ENCODE results near the gene DSCAM. TPM values are rescaled to one million over a fixed set of nuclear protein-coding genes. Genes with fewer than 3 reads are reported as not detected.

Gene DSCAM
- total and polyA plus RNA-seq, 10 of the 15 experiments (the other 5 are each of a cell fraction or from before 2014, with no cell fraction given), result not detected

- intact Hi-C loops (cut with micrococcal nuclease; ENCODE audit: unreplicated experiment), result no loop called here
- Histone ChIP-seq H3K4me3 (no peak overlapping the region), H3K4me2 (ENCODE audit: control insufficient read depth, insufficient read depth) (no peak overlapping the region), H4K20me1 (ENCODE audit: control insufficient read depth, insufficient read depth) (no peaks in the 10 kb centered on the region), H3K27me3 (replicated peaks in 1 of 2; ENCODE audit: control insufficient read depth in 2 of 2, insufficient read depth in 2 of 2, low read length in 1 of 2) (no peaks in the 10 kb centered on the region), H3K9ac (ENCODE audit: control insufficient read depth, insufficient read depth, low read length) (no peak overlapping the region), H3K27ac (ENCODE audit: control insufficient read depth, insufficient read depth) (no peak overlapping the region), H3K9me3 (replicated peaks; ENCODE audit: control insufficient read depth, insufficient read depth, low read length) (no peaks in the 10 kb centered on the region; the same call in 2 of the 3 replicates), H3K79me2 (ENCODE audit: control insufficient read depth, insufficient read depth, low read length) (no peaks in the 10 kb centered on the region), H3K36me3 (ENCODE audit: control insufficient read depth in 2 of 2, insufficient read depth in 2 of 2, low read length in 1 of 2) (no peaks in the 10 kb centered on the region), H3K4me1 (ENCODE audit: control insufficient read depth, insufficient read depth, low read length) (no peaks in the 10 kb centered on the region), H2AFZ (ENCODE audit: control insufficient read depth, low read depth, low read length) (no peak overlapping the region)
- ChIA-PET RAD21 (ENCODE audit: unreplicated experiment) (no interaction called here), SMC1A (ENCODE audit: uncharacterized antibody, unreplicated experiment) (no interaction called here), CTCF (no interaction called here), POLR2A (no interaction called here)
- DNase-seq (ENCODE audit: low read depth, low spot score) (no peak), ATAC-seq (no peak), FAIRE-seq (no peak)
- in situ Hi-C loops (cut with MboI), result no loop called here
- no peak for TF ChIP-seq RCOR1 (conservative IDR thresholded peaks at IDR 0.05; ENCODE audit: low read depth, low read length)
- TF ChIP-seq MEF2B (IDR thresholded peaks at IDR 0.05; ENCODE audit: partially characterized antibody, poor library complexity, severe bottlenecking), result no peak
- TF ChIP-seq RAD21 (IDR thresholded peaks at IDR 0.05; ENCODE audit: insufficient read depth, low read depth, low read length), result no peak
- no peak for TF ChIP-seq SREBF1 (IDR thresholded peaks at IDR 0.05; ENCODE audit: low read length)
- TF ChIP-seq HDGF (IDR thresholded peaks at IDR 0.05), result no peak
- TF ChIP-seq IRF5 (IDR thresholded peaks at IDR 0.05; ENCODE audit: borderline replicate concordance), result no peak
- TF ChIP-seq EP300 (IDR thresholded peaks at IDR 0.05; ENCODE audit: borderline replicate concordance in 1 of 2, control insufficient read depth in 1 of 2, low read depth in 2 of 2, low read length in 2 of 2), result no peak
- no peak for TF ChIP-seq BMI1 (IDR thresholded peaks at IDR 0.05; ENCODE audit: borderline replicate concordance)
- TF ChIP-seq CEBPZ (IDR thresholded peaks at IDR 0.05; ENCODE audit: low read depth, low read length), result no peak
- TF ChIP-seq PAX8 (IDR thresholded peaks at IDR 0.05), result no peak
- TF ChIP-seq MTA2 (IDR thresholded peaks at IDR 0.05; ENCODE audit: low read depth), result no peak
- TF ChIP-seq KDM1A (IDR thresholded peaks at IDR 0.05; ENCODE audit: borderline replicate concordance), result no peak
- TF ChIP-seq SREBF2 (IDR thresholded peaks at IDR 0.05; ENCODE audit: low read length), result no peak
- no peak for TF ChIP-seq CHD2 (IDR thresholded peaks at IDR 0.05; ENCODE audit: borderline replicate concordance, low read depth, low read length)
- TF ChIP-seq CREB1 (IDR thresholded peaks at IDR 0.05; ENCODE audit: low read depth), result no peak
- TF ChIP-seq PBX3 (IDR thresholded peaks at IDR 0.05; ENCODE audit: insufficient replicate concordance, low read depth, low read length), result no peak
- TF ChIP-seq USF1 (IDR thresholded peaks at IDR 0.05; ENCODE audit: borderline replicate concordance, extremely low read length, insufficient read depth, low read depth, low read length), result no peak
- no peak for TF ChIP-seq CEBPB (IDR thresholded peaks at IDR 0.05; ENCODE audit: borderline replicate concordance in 1 of 2, low read depth in 2 of 2, low read length in 2 of 2)
- no TSS peak for BruUV-seq (replicated peaks)
- 22% methylated on average over 3 of the region's 3 CpGs for WGBS (ENCODE audit: insufficient coverage, insufficient replicate concordance, low lambda C conversion rate, missing lambda C conversion rate)
Measured at GRCh38 chr21:40704141-40704540, 142.8 kb downstream of the DSCAM start.

All from GM12878 (cell line).